ENCODE results near the gene NFATC2.

The NFATC2 gene

DNA sequence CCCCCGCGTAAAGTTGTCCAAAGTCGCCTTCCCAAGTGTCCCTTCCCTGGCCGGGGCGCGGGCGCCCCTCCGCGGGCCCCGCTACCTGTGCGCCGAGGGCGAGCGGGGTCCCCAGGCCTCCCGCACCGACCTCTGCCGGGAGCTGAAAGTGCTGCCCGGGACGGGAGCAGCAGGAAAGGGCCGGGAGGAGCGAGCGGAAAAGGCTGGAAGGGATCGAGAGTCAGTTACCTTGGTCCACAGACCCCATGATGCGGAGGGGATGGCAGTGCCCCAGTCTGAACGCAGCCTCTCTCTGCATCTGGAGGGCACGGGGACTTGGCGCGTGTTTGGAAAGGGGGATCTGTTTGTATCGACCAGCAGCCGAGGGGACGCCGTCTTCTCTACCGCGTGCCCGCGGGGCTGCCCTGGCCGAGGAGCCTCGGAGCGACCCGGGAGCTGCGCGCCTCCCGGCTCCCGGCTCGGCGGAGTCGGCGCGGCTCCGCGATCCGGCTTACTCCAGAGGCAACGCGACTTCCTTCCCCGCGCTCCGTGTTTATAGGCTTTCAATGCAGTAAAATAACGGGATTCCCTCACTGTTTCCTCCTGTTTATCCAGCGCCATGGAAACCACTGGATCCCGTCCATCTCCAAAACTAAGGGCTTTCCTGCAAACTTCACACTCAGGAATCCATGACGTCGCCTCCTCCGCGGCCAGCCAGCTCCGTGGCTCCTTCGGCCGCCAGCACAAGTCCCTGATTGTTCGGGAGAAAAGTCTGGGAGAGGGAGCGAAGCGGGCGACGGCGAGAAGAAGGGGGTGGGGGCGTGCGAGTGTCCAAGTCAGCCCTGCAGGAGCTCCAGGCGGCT is 20.0 kb upstream of the NFATC2 start:
- TF ChIP-seq, protein P1, sequence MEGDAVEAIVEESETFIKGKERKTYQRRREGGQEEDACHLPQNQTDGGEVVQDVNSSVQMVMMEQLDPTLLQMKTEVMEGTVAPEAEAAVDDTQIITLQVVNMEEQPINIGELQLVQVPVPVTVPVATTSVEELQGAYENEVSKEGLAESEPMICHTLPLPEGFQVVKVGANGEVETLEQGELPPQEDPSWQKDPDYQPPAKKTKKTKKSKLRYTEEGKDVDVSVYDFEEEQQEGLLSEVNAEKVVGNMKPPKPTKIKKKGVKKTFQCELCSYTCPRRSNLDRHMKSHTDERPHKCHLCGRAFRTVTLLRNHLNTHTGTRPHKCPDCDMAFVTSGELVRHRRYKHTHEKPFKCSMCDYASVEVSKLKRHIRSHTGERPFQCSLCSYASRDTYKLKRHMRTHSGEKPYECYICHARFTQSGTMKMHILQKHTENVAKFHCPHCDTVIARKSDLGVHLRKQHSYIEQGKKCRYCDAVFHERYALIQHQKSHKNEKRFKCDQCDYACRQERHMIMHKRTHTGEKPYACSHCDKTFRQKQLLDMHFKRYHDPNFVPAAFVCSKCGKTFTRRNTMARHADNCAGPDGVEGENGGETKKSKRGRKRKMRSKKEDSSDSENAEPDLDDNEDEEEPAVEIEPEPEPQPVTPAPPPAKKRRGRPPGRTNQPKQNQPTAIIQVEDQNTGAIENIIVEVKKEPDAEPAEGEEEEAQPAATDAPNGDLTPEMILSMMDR (IDR thresholded peaks at IDR 0.05; ENCODE audit: low read depth, low read length, poor library complexity, severe bottlenecking): no peak
- no peak for TF ChIP-seq EZH2phosphoT487 (IDR thresholded peaks at IDR 0.05; ENCODE audit: borderline replicate concordance, low read length)
- no peaks in the 10 kb centered on the region for H3K4me1 ChIP-seq (ENCODE audit: control insufficient read depth, low read length)
- H3K4me3 ChIP-seq (ENCODE audit: low read length): no peak overlapping the region
- H3K79me2 ChIP-seq (ENCODE audit: control insufficient read depth, low read length): no peaks in the 10 kb centered on the region
- H4K20me1 ChIP-seq (ENCODE audit: control insufficient read depth, insufficient read depth, low read depth, low read length): no peaks in the 10 kb centered on the region
- peaks cover 54% of the 10 kb centered on the region for H3K27me3 ChIP-seq (ENCODE audit: control insufficient read depth, low read length)
- H3F3A ChIP-seq (ENCODE audit: control insufficient read depth, insufficient read depth): no peaks in the 10 kb centered on the region
- no peaks in the 10 kb centered on the region for H3K9me3 ChIP-seq (ENCODE audit: control insufficient read depth, insufficient read depth, low read length)
- H3K4me2 ChIP-seq (ENCODE audit: low read length): no peak overlapping the region
- H3K27ac ChIP-seq (ENCODE audit: low read depth, low read length): no peak overlapping the region
- no peaks in the 10 kb centered on the region for H3K36me3 ChIP-seq (ENCODE audit: control insufficient read depth, low read length)
- no peaks in the 10 kb centered on the region for H3K9me2 ChIP-seq (replicated peaks; ENCODE audit: control insufficient read depth, low read length)

- no peak overlapping the region for H3K27ac ChIP-seq (ENCODE audit: low read depth, low read length)
- H3K4me2 ChIP-seq (ENCODE audit: low read length): no peak overlapping the region
- H3K36me3 ChIP-seq (ENCODE audit: control insufficient read depth, low read length): no peaks in the 10 kb centered on the region
- no peaks in the 10 kb centered on the region for H3K79me2 ChIP-seq (ENCODE audit: control insufficient read depth, low read length)
- no peaks in the 10 kb centered on the region for H3K4me1 ChIP-seq (ENCODE audit: control insufficient read depth, low read length)
- H3K27me3 ChIP-seq (ENCODE audit: control insufficient read depth, low read length): peaks cover 54% of the 10 kb centered on the region
- no peaks in the 10 kb centered on the region for H3F3A ChIP-seq (ENCODE audit: control insufficient read depth, insufficient read depth)
- no peak overlapping the region for H3K4me3 ChIP-seq (ENCODE audit: low read length)
- no peaks in the 10 kb centered on the region for H3K9me3 ChIP-seq (ENCODE audit: control insufficient read depth, insufficient read depth, low read length)
- no peak; the same call in 1 of the 2 replicates for TF ChIP-seq EZH2phosphoT487 (IDR thresholded peaks at IDR 0.05; ENCODE audit: borderline replicate concordance, low read length)
- TF ChIP-seq, protein P1 (IDR thresholded peaks at IDR 0.05; ENCODE audit: low read depth, low read length, poor library complexity, severe bottlenecking): no peak
- H4K20me1 ChIP-seq (ENCODE audit: control insufficient read depth, insufficient read depth, low read depth, low read length): no peaks in the 10 kb centered on the region
- H3K9me2 ChIP-seq (replicated peaks; ENCODE audit: control insufficient read depth, low read length): no peaks in the 10 kb centered on the region
Observed at GRCh38 chr20:51562027-51562331, 19.5 kb upstream of the NFATC2 start.

DNA sequence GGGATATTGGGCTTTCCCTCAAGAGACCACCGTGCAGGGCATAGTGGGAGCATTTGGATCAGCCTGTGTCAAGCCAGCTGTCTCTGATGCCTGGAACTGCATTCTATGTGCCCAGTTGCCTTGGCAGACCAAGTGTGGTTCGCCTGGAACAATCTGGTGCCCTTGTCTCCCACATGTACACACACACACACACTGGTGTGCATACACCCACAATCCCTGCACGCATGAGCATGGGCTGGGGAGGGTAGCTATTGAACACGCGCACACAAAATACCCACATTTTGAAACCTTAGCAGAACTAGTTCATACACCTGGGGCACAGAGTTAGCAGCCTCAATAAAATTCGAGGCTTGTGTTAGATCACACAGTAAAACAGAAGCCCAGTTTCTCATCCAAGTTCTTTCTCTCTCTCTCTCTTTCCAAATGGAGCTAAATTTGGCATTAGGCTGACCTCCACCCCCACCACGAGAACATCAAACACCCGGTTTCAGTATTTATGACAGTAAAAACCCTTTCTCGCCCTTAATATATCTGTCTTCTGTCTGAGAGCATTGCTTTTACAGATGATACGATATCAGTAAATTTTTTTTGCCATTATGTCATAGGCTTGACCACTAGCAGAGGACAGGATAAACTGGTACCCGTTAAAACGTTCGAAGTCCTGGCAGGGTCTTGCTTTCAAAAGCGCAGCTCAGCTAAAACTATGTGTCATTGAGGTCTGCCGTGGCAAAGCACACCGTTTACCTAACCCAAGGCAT is 18.2 kb upstream of the NFATC2 start:
- Histone ChIP-seq H3K27me3 (ENCODE audit: control insufficient read depth, low read length) (peaks cover 54% of the 10 kb centered on the region), H3K9me2 (replicated peaks; ENCODE audit: control insufficient read depth, low read length) (no peaks in the 10 kb centered on the region), H3K36me3 (ENCODE audit: control insufficient read depth, low read length) (no peaks in the 10 kb centered on the region), H3K79me2 (ENCODE audit: control insufficient read depth, low read length) (no peaks in the 10 kb centered on the region), H3F3A (ENCODE audit: control insufficient read depth, insufficient read depth) (no peaks in the 10 kb centered on the region), H4K20me1 (ENCODE audit: control insufficient read depth, insufficient read depth, low read depth, low read length) (no peaks in the 10 kb centered on the region), H3K9me3 (ENCODE audit: control insufficient read depth, insufficient read depth, low read length) (no peaks in the 10 kb centered on the region), H3K4me3 (ENCODE audit: low read length) (no peak overlapping the region), H3K4me1 (ENCODE audit: control insufficient read depth, low read length) (no peaks in the 10 kb centered on the region), H3K27ac (ENCODE audit: low read depth, low read length) (no peak overlapping the region), H3K4me2 (ENCODE audit: low read length) (no peak overlapping the region)
- TF ChIP-seq, protein P1 (IDR thresholded peaks at IDR 0.05; ENCODE audit: low read depth, low read length, poor library complexity, severe bottlenecking): no peak
- no peak for TF ChIP-seq EZH2phosphoT487 (IDR thresholded peaks at IDR 0.05; ENCODE audit: borderline replicate concordance, low read length)

All from DOHH2 (cell line).